ENCODE data around the gene MPHOSPH6. TPM values are rescaled to one million over a fixed set of nuclear protein-coding genes. Genes with fewer than 3 reads are reported as not detected.
A peak's percentile ranks its signal among the peaks of the same experiment; 100 is the strongest.

MPHOSPH6 gene
- total and polyA plus RNA-seq, 12 donors = 7.0 to 15.2 (median 10.8) TPM

DNA sequence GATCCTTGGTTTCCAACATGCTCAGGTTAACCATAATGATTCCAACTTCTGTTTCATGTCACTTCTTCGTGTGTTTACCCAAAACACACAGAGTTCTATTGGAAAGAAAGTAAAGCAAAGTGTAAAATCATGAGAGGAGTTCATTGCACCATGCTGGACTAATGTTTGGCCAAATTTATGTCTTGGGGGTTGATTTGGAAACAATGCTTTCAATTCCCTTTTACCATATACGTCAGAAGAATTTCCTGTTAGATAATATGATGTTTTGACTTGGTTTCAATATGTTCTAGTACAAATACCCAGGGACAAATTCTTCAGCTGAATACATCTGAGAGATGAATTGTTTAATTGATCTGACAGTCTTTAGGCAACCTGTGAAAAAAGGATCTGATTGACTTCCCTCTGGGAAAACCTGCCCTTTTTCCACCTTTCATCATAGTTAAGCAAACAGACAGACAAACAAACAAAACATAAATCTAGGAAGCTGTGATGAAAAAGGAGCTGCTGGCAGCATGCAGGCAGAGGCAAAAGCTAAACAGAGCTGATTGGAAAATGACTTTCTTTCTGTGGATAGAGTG, 26.0 kb upstream of the MPHOSPH6 start:
- H3K4me3 ChIP-seq = no peak overlapping the region
- H3K27ac ChIP-seq = peak overlapping the region in 1 of 10 donors; percentile 84
- TF ChIP-seq, protein P1, sequence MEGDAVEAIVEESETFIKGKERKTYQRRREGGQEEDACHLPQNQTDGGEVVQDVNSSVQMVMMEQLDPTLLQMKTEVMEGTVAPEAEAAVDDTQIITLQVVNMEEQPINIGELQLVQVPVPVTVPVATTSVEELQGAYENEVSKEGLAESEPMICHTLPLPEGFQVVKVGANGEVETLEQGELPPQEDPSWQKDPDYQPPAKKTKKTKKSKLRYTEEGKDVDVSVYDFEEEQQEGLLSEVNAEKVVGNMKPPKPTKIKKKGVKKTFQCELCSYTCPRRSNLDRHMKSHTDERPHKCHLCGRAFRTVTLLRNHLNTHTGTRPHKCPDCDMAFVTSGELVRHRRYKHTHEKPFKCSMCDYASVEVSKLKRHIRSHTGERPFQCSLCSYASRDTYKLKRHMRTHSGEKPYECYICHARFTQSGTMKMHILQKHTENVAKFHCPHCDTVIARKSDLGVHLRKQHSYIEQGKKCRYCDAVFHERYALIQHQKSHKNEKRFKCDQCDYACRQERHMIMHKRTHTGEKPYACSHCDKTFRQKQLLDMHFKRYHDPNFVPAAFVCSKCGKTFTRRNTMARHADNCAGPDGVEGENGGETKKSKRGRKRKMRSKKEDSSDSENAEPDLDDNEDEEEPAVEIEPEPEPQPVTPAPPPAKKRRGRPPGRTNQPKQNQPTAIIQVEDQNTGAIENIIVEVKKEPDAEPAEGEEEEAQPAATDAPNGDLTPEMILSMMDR (IDR thresholded peaks at IDR 0.05) = no peak
- intact Hi-C loops (cut with DNase I) = no loop called here
- peaks cover 0 to 8% (median 0%) of the 10 kb centered on the region in 7 donors for H3K27me3 ChIP-seq
- no peak for DNase-seq
- 44 to 61% methylated on average over 2 of the region's 2 CpGs for WGBS, 2 donors
- H3K4me1 ChIP-seq = peaks cover 0 to 29% (median 0%) of the 10 kb centered on the region in 9 donors
- ATAC-seq = peak in 4 of 8 donors; percentile 22 to 54 (median 32)
- H3K9me3 ChIP-seq = no peaks in the 10 kb centered on the region
- H3K36me3 ChIP-seq = no peaks in the 10 kb centered on the region

DNA sequence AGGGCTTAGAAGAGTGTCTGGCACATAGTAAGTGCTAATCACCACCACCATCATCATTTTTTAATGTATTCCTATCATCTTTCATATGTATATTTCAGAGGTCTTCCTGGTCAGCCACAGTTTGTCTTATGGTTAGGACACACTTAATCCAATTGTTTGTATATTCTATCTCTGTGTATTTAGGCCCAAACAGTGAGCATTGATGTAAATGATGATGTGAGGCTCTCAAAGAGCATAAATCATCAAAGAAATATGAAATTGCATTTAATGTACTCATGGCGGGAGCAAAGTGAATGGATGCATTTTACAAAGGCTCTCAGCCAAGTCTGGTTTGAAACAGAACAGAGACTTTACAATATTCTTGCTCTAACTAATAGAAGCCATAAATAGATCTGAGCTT, 24.1 kb upstream of the MPHOSPH6 start:
- Histone ChIP-seq H3K4me1 (peaks cover 0 to 43% (median 0%) of the 10 kb centered on the region in 9 donors), H3K9me3 (no peaks in the 10 kb centered on the region), H3K27ac (no peak overlapping the region), H3K36me3 (no peaks in the 10 kb centered on the region), H3K27me3 (peaks cover 0 to 19% (median 0%) of the 10 kb centered on the region in 7 donors), H3K4me3 (no peak overlapping the region)
- ATAC-seq (no peak), DNase-seq (no peak)
- intact Hi-C loops (cut with DNase I) = no loop called here
- TF ChIP-seq, protein P1 (IDR thresholded peaks at IDR 0.05) = no peak
- WGBS, 2 donors = 91 to 93% methylated on average over 1 of the region's 1 CpG

DNA sequence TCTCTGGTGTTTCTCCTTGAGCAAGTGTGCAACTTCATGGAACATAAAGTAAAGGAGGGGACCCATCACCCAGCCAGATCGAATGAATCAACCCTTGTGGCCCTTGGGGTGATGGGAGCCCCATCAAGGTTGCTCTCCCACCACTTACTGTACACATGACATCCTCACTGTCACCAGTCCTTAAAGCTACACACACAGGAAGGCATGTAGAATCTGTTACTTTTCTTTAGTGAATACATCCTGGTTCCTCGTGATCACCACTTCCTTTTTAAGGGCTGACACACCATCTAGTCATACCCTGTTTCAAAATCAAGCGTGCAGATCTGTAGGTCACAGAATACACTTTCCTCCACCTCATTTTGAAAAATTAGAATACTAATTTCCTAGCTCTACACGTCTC, 22.6 kb upstream of the MPHOSPH6 start:
- 54 to 61% methylated on average over 4 of the region's 4 CpGs for WGBS, 2 donors

DNA sequence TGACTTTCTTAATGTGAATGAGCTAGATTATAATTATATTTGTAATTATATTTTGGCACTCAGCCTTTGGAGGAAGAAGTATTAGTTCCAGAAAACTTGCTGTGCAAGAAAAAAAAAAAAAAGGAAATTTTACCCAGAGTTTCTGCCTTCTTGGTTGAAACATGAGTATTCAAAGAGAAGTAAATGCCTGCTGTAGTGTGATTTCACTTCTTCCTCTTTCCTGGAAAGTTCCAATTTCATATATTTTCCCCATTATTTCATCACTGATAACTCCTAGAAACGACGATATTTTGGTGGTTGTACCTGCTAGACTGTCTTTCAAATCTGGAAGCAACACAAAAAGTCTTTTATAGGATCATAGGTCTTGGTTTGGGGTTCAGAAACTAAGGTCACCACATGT, 20.4 kb upstream of the MPHOSPH6 start:
- 84 to 86% methylated on average over 2 of the region's 2 CpGs for WGBS, 2 donors
- no peaks in the 10 kb centered on the region for H3K36me3 ChIP-seq
- no peak overlapping the region for H3K4me3 ChIP-seq
- H3K27ac ChIP-seq = peak overlapping the region in 1 of 10 donors; percentile 64
- intact Hi-C loops (cut with DNase I) = no loop called here
- TF ChIP-seq, protein P1 (IDR thresholded peaks at IDR 0.05) = no peak
- ATAC-seq (no peak), DNase-seq (no peak)
- no peaks in the 10 kb centered on the region for H3K9me3 ChIP-seq
- H3K4me1 ChIP-seq = peaks cover 0 to 31% (median 0%) of the 10 kb centered on the region in 9 donors
- peaks cover 0 to 37% (median 9%) of the 10 kb centered on the region in 7 donors for H3K27me3 ChIP-seq

More for the DNA sequence above, 22.6 kb upstream of the MPHOSPH6 start:
- TF ChIP-seq, protein P1 (IDR thresholded peaks at IDR 0.05) = no peak
- no peak for DNase-seq
- no peak overlapping the region for H3K4me3 ChIP-seq
- H3K4me1 ChIP-seq = peaks cover 0 to 43% (median 0%) of the 10 kb centered on the region in 9 donors
- peak in 3 of 8 donors; percentile 39 to 64 (median 42) for ATAC-seq
- H3K36me3 ChIP-seq = no peaks in the 10 kb centered on the region
- H3K9me3 ChIP-seq = no peaks in the 10 kb centered on the region
- H3K27me3 ChIP-seq = peaks cover 0 to 23% (median 3%) of the 10 kb centered on the region in 7 donors
- H3K27ac ChIP-seq = peak overlapping the region in 1 of 10 donors; percentile 88
- intact Hi-C loops (cut with DNase I) = no loop called here
